CD4-positive, CD25-positive, alpha-beta regulatory T cell (primary cell): ENCODE data around the gene LANCL1. TPM values are rescaled to one million over a fixed set of nuclear protein-coding genes. Genes with fewer than 3 reads are reported as not detected.
A peak's percentile ranks its signal among the peaks of the same experiment; 100 is the strongest.

Experiments used
- ATAC-seq, 2 donors: fragments of 150-1000 bp; cut with Tn5 transposase; one replicate each; pipeline ENCODE4 v1.10.0; 2021; ENCODE audit warnings: low read depth in 2 of 2, moderate number of reproducible peaks in 2 of 2, moderate library complexity in 1 of 2
- DNase-seq, 3 donors: peaks; one replicate each; pipeline versions ENCODE4 v3.0.0 to v3.0.0-alpha.2; 2012 to 2022; ENCODE audit warnings: mixed read lengths in 1 of 3
- H3K27ac ChIP-seq: one replicate; pipeline ENCODE4 v1.7.0; 2013; ENCODE audit warnings: mild to moderate bottlenecking, low read length; ENCODE audit not compliant: insufficient read depth, poor library complexity, severe bottlenecking
- H3K27me3 ChIP-seq: one replicate; pipeline ENCODE4 v1.7.0; 2013; ENCODE audit warnings: low read length; ENCODE audit not compliant: control insufficient read depth, insufficient read depth
- H3K36me3 ChIP-seq: one replicate; pipeline ENCODE4 v1.7.0; 2013; ENCODE audit warnings: mild to moderate bottlenecking, low read length, moderate library complexity; ENCODE audit not compliant: control insufficient read depth, insufficient read depth
- H3K4me1 ChIP-seq: 2 replicates; pipeline ENCODE4 v1.7.0; 2013; ENCODE audit warnings: mild to moderate bottlenecking, low read length; ENCODE audit not compliant: insufficient read depth, control insufficient read depth, poor library complexity, severe bottlenecking
- H3K4me3 ChIP-seq: one replicate; pipeline ENCODE4 v1.7.0; 2013; ENCODE audit warnings: low read depth, mild to moderate bottlenecking, low read length, moderate library complexity
- H3K9me3 ChIP-seq, 2 experiments: 1 replicate in 1 of 2; 2 replicates in 1 of 2; pipeline ENCODE4 v1.7.0; 2013; ENCODE audit warnings: low read length in 2 of 2, mild to moderate bottlenecking in 1 of 2, moderate library complexity in 1 of 2; ENCODE audit not compliant: control insufficient read depth in 2 of 2
- H3K27ac Mint-ChIP-seq, 3 donors: one replicate each; pipeline ENCODE4 v1.8.0; 2020 to 2022; ENCODE audit warnings: mild to moderate bottlenecking in 3 of 3, mixed read lengths in 3 of 3, moderate library complexity in 2 of 3
- H3K27me3 Mint-ChIP-seq: one replicate; pipeline ENCODE4 v1.8.0; 2022; ENCODE audit warnings: mild to moderate bottlenecking, mixed read lengths
- H3K36me3 Mint-ChIP-seq: one replicate; pipeline ENCODE4 v1.8.0; 2020; ENCODE audit warnings: mixed read lengths
- H3K4me1 Mint-ChIP-seq, 4 donors: one replicate each; pipeline ENCODE4 v1.8.0; 2020 to 2022; ENCODE audit warnings: mixed read lengths in 4 of 4, mild to moderate bottlenecking in 1 of 4
- H3K4me3 Mint-ChIP-seq, 4 donors: one replicate each; pipeline ENCODE4 v1.8.0; 2020 to 2022; ENCODE audit warnings: mild to moderate bottlenecking in 4 of 4, mixed read lengths in 4 of 4, moderate library complexity in 3 of 4
- H3K9me3 Mint-ChIP-seq, 7 donors: one replicate each; pipeline ENCODE4 v1.8.0; 2020 to 2022; ENCODE audit warnings: mixed read lengths in 7 of 7, mild to moderate bottlenecking in 3 of 7, moderate library complexity in 2 of 7
- polyA plus RNA-seq, 4 donors: library from polyadenylated mRNA; unstranded; fragments of 300-500 nt; fragmentation: Illumina TruSeq; gene quantifications; one replicate each; pipeline ENCODE4 v1.2.3, GENCODE V29; 2021
- total RNA-seq: library from RNA; stranded (reverse); gene quantifications from one replicate; pipeline ENCODE4 v1.2.3, GENCODE V29; 2022

LANCL1 gene
- total and polyA plus RNA-seq, 5 donors from 2014 or later, result 22.9 to 31.4 (median 26.3) TPM

- peaks cover 17% of the 10 kb centered on the region for H3K27me3 Mint-ChIP-seq
- Histone ChIP-seq H3K4me3 (no peak overlapping the region), H3K4me1 (no peaks in the 10 kb centered on the region), H3K36me3 (no peaks in the 10 kb centered on the region), H3K27ac (no peak overlapping the region), H3K27me3 (peaks cover 3% of the 10 kb centered on the region), H3K9me3 (no peaks in the 10 kb centered on the region)
- H3K36me3 Mint-ChIP-seq, result peaks cover 4% of the 10 kb centered on the region
- peaks cover 0 to 18% (median 5%) of the 10 kb centered on the region in 7 donors for H3K9me3 Mint-ChIP-seq
- DNase-seq (no peak), ATAC-seq (no peak)
- no peak overlapping the region for H3K4me3 Mint-ChIP-seq
- H3K27ac Mint-ChIP-seq, result no peak overlapping the region
- peaks cover 0 to 6% (median 5%) of the 10 kb centered on the region in 4 donors for H3K4me1 Mint-ChIP-seq
These were observed 27.2 kb upstream of the LANCL1 start for GRCh38 chr2:210503725-210504191.

- H3K36me3 ChIP-seq, result no peaks in the 10 kb centered on the region
- ATAC-seq (no peak), DNase-seq (peak in 2 of 3 donors; percentile 12 to 23)
- Mint-ChIP-seq H3K4me3 (peak overlapping the region in 1 of 4 donors; percentile 55), H3K27me3 (peaks cover 17% of the 10 kb centered on the region), H3K4me1 (peaks cover 0 to 6% (median 5%) of the 10 kb centered on the region in 4 donors), H3K9me3 (peaks cover 0 to 15% (median 5%) of the 10 kb centered on the region in 7 donors), H3K27ac (no peak overlapping the region), H3K36me3 (peaks cover 4% of the 10 kb centered on the region)
- H3K27ac ChIP-seq, result no peak overlapping the region
- H3K9me3 ChIP-seq, result no peaks in the 10 kb centered on the region
- H3K4me1 ChIP-seq, result no peaks in the 10 kb centered on the region
- H3K4me3 ChIP-seq, result no peak overlapping the region
- peaks cover 5% of the 10 kb centered on the region for H3K27me3 ChIP-seq
These were observed 26.6 kb upstream of the LANCL1 start for GRCh38 chr2:210503001-210503623.

GRCh38 chr2:210496512-210496911, 20.0 kb upstream of the LANCL1 start:
- H3K36me3 Mint-ChIP-seq, result peaks cover 4% of the 10 kb centered on the region
- H3K4me3 Mint-ChIP-seq, result no peak overlapping the region
- Histone ChIP-seq H3K9me3 (no peaks in the 10 kb centered on the region), H3K4me1 (no peaks in the 10 kb centered on the region), H3K4me3 (no peak overlapping the region), H3K27ac (no peak overlapping the region), H3K27me3 (peaks cover 14% of the 10 kb centered on the region), H3K36me3 (no peaks in the 10 kb centered on the region)
- no peak overlapping the region for H3K27ac Mint-ChIP-seq
- H3K27me3 Mint-ChIP-seq, result peaks cover 15% of the 10 kb centered on the region
- H3K4me1 Mint-ChIP-seq, result peaks cover 0 to 3% (median 0%) of the 10 kb centered on the region in 4 donors
- DNase-seq, result no peak
- ATAC-seq, result no peak
- H3K9me3 Mint-ChIP-seq, result peaks cover 0 to 12% (median 4%) of the 10 kb centered on the region in 7 donors

GRCh38 chr2:210493528-210493927, 17.0 kb upstream of the LANCL1 start:
- no peaks in the 10 kb centered on the region for H3K36me3 ChIP-seq
- H3K27me3 Mint-ChIP-seq, result peaks cover 18% of the 10 kb centered on the region
- H3K9me3 ChIP-seq, result no peaks in the 10 kb centered on the region
- no peaks in the 10 kb centered on the region for H3K36me3 Mint-ChIP-seq
- H3K4me3 Mint-ChIP-seq, result no peak overlapping the region
- H3K4me1 ChIP-seq, result no peaks in the 10 kb centered on the region
- peaks cover 11% of the 10 kb centered on the region for H3K27me3 ChIP-seq
- H3K4me3 ChIP-seq, result no peak overlapping the region
- H3K27ac ChIP-seq, result no peak overlapping the region
- DNase-seq (no peak), ATAC-seq (no peak)
- H3K27ac Mint-ChIP-seq, result no peak overlapping the region
- no peaks in the 10 kb centered on the region for H3K9me3 Mint-ChIP-seq
- peaks cover 0 to 3% (median 0%) of the 10 kb centered on the region in 4 donors for H3K4me1 Mint-ChIP-seq

- ATAC-seq, result no peak
- H3K9me3 Mint-ChIP-seq, result peaks cover 3 to 20% (median 6%) of the 10 kb centered on the region in 7 donors
- no peak for DNase-seq
- H3K4me1 Mint-ChIP-seq, result peaks cover 12 to 41% (median 25%) of the 10 kb centered on the region in 4 donors
- H3K4me3 ChIP-seq, result no peak overlapping the region
- H3K27me3 Mint-ChIP-seq, result no peaks in the 10 kb centered on the region
- peaks cover 5 to 8% of the 10 kb centered on the region in 2 experiments for H3K9me3 ChIP-seq
- H3K4me3 Mint-ChIP-seq, result no peak overlapping the region
- peak overlapping the region; percentile 18 to 52 (median 38) for H3K27ac Mint-ChIP-seq
- peaks cover 13% of the 10 kb centered on the region for H3K4me1 ChIP-seq
- no peaks in the 10 kb centered on the region for H3K27me3 ChIP-seq
- H3K27ac ChIP-seq, result no peak overlapping the region
- H3K36me3 Mint-ChIP-seq, result no peaks in the 10 kb centered on the region
- no peaks in the 10 kb centered on the region for H3K36me3 ChIP-seq
These were observed 5.1 kb upstream of the LANCL1 start for GRCh38 chr2:210481601-210482175.

- no peak overlapping the region for H3K4me3 ChIP-seq
- peaks cover 3 to 19% (median 6%) of the 10 kb centered on the region in 7 donors for H3K9me3 Mint-ChIP-seq
- no peaks in the 10 kb centered on the region for H3K27me3 Mint-ChIP-seq
- H3K4me1 ChIP-seq, result peaks cover 15% of the 10 kb centered on the region
- no peaks in the 10 kb centered on the region for H3K36me3 ChIP-seq
- H3K9me3 ChIP-seq, result peaks cover 5 to 8% of the 10 kb centered on the region in 2 experiments
- ATAC-seq (no peak), DNase-seq (no peak)
- peak overlapping the region in 2 of 3 donors; percentile 57 to 64 for H3K27ac Mint-ChIP-seq
- H3K4me3 Mint-ChIP-seq, result peak overlapping the region in 3 of 4 donors; percentile 8 to 33 (median 29)
- H3K36me3 Mint-ChIP-seq, result no peaks in the 10 kb centered on the region
- no peak overlapping the region for H3K27ac ChIP-seq
- peaks cover 13 to 46% (median 28%) of the 10 kb centered on the region in 4 donors for H3K4me1 Mint-ChIP-seq
- no peaks in the 10 kb centered on the region for H3K27me3 ChIP-seq
These were observed 4.2 kb upstream of the LANCL1 start for GRCh38 chr2:210480764-210481163.

GRCh38 chr2:210480079-210480478, 3.5 kb upstream of the LANCL1 start:
- Histone ChIP-seq H3K4me3 (no peak overlapping the region), H3K4me1 (peaks cover 22% of the 10 kb centered on the region), H3K36me3 (no peaks in the 10 kb centered on the region), H3K27ac (no peak overlapping the region), H3K27me3 (no peaks in the 10 kb centered on the region), H3K9me3 (peaks cover 5 to 8% of the 10 kb centered on the region in 2 experiments)
- no peak overlapping the region for H3K4me3 Mint-ChIP-seq
- no peaks in the 10 kb centered on the region for H3K36me3 Mint-ChIP-seq
- H3K9me3 Mint-ChIP-seq, result peaks cover 3 to 14% (median 6%) of the 10 kb centered on the region in 7 donors
- H3K4me1 Mint-ChIP-seq, result peaks cover 17 to 51% (median 34%) of the 10 kb centered on the region in 4 donors
- H3K27me3 Mint-ChIP-seq, result no peaks in the 10 kb centered on the region
- no peak for ATAC-seq
- no peak for DNase-seq
- H3K27ac Mint-ChIP-seq, result peak overlapping the region; percentile 50 to 86 (median 57)
